ENCODE results near the gene TIAL1.
"Not testable (repeated sequence)": the region's sequence is repeated elsewhere in the genome, so short reads cannot be mapped to it uniquely, and the experiment has no call there.

The TIAL1 gene

DNA sequence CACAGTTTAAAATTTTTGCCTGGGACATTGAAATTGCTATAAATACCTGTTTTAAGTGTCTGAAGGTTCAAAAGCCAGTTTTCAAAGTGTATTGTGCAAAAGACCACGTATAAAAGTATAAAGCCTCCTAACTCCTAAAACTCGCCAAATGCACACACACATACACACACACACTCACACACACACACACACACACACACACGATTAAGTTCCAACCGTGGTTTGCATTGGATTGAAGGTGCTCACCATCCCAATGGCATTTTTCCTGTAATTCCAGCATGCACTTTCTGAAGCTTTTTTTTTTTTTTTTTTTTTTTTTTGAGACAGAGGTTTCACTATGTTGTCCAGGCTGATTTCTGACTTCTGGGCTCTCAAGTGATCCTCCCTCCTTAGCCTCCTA lies 51.5 kb downstream of the TIAL1 start:
- no peak for DNase-seq

DNA sequence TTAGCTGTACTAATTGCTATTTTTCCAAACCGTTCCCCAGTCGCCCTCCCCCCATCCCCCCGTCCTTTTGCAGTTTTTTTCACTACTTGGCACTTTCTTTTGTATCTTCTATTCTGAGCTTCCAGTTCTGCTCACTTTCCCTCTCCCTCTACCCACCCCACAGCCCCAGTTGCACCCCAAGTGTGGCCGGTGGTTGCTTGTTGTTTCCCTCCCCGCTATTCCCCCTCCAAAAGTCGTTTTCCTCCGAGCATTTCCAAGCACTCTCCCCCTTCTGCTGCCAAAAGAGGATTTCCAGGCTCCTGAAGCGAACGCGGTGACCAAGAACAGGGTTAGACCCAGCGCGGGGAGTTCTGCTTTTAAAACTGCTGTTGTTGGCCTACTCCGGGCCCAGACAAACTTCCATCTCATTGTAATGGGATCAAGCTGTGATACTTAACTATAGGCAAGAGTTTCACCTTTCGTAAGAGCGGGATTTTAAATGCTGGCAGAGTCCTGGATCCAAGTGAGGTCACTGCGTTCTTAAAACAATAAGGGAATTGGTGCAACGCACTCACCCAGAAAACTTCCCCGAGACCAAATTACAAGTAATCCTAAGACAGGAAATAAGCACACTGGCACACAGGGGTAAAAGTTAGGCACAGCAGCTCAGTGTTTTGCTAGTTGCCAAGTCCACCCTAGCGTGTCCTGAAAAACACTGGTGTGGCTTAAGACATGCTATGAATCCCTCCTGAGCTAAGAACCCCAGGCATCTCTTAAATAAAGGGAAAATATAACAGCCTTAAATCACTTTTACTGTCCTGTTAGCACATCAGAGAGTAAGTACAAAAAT lies 52.7 kb downstream of the TIAL1 start:
- DNase-seq = no peak

DNA sequence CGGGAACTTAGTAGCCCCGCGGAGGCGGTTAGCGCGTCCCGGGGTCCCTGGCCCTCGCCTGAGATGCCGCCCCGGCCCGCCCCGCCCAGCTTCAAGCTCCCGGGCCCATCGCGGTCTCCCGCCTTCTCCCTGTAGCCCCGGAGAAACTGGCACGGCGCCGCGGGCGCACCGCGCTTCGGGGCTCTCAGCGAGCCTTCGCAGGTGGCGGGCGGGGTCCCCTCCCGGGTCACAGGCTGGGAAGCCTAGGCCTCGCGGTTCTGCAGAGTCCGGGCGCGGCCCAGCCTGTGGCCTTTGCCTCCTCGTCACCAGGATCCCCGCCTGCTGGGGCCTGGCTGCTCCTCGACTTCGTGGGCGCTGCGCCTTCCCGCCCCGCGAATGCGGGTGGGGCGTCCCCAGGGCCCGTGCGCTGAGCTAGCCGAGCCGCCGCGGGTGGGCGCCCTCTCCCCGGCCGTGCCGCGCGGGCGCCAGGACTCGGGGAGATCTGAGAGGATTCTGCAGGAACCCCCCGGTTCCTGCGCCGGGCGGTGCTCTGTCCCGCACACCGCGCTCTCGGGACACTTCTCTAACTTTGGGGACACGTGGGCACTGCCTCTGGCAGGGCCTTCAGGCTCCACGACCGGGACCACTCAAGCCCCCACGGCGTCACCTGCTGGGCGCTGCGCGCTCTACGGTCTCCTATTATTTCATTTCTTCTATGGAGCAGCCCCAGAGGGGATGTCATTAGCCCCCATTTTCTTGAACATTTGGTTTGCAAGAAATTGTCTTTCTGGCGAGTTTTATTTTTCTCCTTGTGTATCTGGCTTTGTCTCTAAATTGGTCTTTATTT lies 53.6 kb downstream of the TIAL1 start:
- DNase-seq = peak in 1 of 2 donors; percentile 12

DNA sequence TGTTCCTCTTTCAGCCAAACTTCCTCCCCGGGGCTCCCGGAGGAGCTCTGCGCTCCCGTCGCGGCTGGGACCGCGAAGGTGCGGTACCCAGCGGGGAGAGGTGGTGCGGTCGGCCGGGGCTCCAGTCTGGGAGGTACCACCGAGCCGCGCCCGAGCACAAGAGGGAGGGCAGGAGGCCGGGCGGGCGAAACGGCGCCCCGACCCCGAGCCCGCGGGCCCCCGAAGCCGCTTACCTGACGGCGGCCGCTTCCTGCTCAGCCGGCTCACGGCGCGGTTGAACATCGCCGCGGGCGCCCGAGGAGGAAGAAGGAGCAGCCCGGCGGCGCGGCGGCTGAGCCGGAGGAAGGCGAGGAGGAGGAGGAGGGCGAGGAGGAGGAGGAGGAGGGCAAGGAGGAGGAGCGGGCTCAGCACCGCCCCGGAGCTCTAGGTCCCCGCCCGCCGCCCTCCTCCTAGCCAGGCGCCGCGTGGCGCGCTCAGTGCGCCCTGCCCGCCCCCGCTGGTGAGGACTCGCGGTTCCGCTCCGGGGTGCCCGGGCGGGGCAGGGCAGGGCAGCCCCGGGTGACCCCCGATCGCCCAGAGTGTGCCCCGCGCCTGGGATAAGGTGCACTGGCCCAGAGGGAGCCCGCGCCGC lies 54.3 kb downstream of the TIAL1 start, which contains the start of gene RGS10:
RGS10 (minus strand) TSS at position 363 of the 631 bp plus-strand sequence; CDS start at position 282, 81 bp downstream.
- DNase-seq = peak in 1 of 2 donors; percentile 31

DNA sequence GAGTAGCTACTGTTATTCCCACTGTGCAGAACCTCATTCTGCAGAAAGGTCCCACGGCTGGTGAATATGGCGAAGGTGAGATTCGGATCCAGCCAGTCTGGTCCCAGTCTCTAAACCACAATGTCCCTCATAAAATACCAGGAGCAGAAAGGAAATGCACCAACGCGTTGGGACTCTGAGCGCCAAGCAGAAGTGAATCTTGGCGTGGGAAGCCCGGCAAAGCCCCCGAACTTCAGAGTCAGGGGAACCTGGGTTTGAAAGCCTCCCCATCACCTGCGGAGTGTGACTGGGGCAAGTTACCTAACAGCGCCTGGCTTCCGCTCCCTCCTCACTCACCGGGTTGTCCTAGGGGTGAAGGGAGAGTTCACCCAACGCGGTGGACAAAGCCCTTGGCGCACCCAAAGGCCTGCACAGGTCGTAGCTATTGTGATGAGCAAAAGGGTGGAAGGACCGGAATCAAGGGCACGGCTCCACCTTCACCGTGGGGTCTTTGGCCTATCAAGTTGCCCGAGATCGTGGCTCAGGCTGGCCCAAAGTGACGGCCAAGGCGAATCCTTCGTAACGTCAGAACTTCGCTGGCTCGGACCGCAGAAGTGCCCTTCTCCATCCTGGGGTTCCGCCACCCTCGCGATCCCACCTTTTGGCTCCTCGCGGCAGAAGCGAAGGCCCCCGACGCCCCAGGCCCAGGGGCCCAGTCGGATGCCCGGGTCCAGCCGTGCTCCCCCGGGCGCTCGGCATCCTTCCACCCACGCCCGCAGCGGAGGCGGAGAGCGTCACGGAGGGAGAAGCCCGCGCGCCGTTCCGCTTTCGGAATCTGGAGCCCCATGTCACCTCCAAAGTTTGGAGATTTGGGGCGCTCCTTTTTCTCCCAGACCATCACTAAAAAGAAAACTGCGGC lies 55.1 kb downstream of the TIAL1 start:
- DNase-seq = no peak

DNA sequence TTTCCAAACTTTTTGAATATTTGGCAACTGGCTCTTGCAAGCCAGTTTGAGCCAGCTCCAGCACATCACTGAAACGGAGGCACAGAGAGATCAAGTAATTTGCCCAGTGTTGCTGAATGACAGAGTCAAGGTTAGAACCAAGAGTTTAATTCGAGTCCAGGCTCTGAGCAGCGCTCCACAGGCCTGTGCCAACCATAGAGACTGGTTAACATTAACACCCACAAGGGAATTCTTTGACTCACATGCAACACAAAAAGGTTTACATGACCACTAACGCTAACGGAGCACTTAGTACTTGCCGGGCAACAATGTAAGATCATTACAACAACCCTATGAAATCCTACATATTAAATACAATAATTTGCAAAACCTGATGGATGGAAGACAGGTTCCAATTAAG lies 55.7 kb downstream of the TIAL1 start:
- no peak for DNase-seq

DNA sequence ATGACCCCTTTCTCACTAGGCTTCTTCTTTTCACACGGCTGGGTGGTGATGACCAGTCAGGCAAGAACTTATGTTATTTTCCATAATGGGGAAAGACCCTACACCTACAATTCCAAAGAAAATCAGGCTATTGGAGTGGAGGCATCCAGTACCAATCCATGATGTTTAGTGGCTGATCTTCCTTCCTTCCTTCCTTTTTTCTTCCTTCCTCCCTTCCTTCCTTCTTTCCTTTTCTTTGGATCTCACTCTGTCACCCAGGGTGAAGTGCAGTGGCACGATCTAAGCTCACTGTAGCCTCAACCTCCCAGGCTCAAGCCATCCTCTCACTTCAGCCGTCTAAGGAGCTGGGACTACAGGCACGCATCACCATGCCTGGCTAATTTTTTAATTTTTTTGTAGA lies 56.7 kb downstream of the TIAL1 start:
- DNase-seq = no peak

DNA sequence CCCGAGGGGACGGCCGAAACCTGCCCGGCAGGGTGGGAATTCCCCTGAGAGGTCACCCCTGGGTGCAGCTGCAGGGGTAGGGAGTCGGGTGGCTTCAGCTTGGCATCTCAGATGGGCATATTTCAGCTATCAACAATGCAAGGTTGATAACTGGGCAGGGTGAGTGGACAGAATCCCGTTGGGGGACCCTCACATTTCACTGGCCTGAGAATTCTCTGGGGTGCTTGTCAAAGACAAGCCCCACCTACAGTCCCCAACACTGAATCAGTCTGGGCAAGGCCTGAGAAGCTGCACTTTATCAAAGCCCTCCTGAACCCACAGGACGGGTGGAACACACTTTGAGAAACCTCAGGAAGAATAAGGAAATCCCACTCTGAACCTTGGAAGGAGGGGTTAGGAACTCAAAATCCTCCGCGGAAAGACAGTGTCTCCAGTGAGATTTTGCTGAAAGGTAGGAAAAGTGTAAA lies 57.4 kb downstream of the TIAL1 start:
- no peak for DNase-seq

DNA sequence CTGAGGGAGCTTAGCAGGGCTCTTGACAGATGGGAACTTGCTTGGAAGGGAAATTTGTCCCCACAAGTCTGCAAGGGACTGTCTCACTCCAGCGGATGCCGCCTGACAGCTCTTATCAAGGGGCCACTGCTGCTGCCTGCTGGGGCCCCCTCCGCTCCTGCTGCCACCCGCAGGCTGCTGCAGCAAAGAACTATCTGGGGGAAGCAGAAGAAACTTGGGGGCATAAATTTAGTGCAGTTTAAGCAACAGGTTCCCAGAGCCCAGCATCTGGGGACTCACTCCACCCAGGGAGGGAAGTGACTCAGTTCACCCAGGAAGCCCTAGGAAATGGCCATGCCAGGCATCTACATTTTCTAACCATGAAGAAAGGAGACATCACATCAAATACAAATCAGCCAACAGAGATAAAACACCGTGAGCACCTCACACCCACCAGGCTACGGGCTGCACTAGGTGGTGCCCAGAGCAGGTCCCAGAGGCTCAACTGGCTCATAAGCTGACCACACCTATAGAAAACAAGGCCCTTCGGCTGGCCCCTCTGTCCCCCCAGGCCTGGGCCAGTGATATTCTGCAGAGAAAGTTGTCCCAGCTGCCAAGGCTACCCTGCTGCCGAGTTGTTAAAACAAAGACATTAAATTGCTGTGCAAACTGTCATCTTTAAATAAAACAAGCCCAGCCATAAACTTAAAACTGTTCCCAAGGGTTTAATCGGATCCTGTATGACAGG lies 58.0 kb downstream of the TIAL1 start:
- no peak for DNase-seq

DNA sequence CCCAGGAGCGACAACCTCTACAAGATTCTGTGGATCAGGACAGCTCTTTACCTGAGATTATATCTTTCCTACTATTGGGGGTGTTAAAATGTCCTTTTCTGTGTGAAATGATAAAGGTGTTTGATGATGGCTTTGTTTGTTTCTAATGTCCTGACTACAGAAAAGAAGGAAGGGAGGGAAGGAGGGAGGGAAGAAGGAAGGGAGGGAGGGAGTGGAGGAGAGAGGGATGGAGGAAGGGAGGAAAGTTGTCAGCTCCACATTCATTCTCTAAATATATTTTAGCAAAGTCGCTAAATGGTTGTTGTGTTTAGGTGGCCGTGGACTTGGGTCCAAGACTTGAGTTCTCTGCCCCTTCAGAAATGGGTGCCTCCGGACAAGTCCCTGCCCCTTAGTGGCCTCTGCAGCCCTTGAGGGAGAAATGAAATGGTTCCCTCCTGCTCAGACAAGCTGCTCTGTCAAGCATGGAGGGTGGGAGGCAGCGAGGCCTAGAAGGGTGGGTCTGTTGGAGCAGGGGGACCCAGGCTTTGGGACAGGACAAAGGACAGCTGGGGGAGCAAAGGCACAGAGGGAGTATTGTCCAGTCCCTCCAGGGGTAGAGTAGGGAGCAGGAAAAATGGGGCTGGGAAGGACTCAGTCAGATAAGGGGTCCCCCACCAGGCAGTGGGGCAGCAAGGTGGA lies 58.7 kb downstream of the TIAL1 start:
- no peak for DNase-seq

DNA sequence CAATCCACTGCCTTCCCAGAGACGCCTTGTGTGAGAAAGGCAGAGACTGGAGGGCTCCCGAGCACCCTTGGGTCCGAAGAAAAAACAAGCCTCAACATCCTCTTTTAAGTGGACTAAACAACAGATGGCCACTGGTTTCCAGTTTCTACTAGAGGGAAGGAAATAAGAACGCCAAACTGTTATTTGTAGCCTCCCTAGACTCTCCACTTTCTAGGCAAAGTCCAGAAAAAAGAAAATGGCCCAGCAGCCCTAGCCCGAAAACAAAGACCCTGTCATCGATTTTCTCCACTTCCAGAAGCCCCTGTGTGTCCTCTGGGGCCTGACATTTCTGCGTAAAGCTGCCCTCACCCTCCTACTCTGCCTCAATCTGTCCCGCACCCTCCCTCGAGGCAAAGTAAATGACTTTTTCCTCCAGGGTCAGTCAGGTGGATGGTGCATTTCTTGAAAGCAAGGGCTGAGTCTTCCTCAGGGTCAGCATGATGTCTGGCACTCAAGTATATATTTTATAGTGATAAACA lies 60.2 kb downstream of the TIAL1 start:
- no peak for DNase-seq

DNA sequence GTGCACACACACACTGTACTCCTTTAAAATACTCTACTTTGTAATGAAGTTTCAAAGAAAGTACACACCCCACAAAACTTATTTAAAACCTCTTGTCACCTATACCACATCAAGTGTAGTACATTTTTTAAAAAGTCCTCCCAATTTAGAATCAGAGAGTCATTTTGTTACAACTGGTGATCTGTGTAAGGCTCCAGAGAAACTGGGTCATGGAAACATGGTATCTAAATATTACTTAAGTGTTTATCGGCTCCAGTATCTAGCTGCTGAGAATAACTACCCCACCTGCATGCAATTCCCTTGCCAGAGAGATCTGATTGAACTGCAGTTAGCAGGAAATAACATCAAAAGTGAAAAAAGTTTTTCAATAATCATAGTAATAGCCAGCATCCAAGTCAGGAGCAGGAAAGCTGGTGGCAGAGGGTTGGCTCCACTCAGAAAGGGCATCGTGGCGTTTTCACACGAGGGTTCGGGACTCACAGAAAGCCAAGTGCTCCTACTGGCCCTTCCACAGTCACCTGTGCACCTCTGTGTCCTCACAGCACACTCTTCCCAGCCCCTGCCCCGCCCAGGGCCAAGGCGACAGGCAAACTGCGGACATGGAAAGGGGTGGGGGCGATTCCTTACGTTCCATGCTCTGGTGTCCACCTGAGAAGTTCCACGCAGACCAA lies 60.8 kb downstream of the TIAL1 start:
- DNase-seq = no peak

DNA sequence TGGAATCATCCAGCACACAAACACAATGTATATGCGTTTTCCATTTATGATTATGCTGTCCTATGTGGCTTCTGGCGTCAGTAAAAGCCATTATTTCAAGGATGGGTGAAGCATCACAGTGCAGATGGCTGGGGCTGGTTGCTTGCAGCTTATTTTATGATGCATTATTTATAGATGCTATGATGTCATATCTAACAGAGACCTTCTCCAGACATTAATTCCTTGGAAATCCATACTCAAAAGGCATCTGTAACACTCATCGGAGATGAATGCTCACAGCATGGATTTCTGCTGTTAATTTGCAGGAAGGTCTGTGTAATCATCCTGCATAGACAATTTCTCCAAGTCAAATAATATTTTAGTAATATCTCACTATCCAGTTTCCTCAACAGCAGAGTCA lies 61.5 kb downstream of the TIAL1 start:
- DNase-seq = no peak

DNA sequence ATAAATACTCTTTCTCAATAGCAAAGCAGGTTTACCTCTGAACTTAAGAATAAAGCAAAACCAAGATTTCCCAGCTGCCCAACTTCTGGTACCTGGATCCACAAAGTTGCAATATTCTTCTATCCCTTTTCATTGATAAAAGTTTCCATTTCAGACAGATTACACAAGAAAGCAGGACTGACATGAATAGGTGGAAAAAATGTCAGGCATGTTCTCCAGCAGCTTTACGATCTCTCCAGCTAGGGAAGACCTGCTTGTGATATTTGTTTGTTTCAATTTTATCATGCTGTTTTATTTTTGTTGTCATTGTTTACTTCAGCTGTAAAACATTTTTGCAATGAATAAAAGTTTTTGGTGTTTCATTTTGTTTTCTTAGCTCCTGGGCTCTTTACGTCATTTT lies 63.3 kb downstream of the TIAL1 start:
- no peak for DNase-seq

DNA sequence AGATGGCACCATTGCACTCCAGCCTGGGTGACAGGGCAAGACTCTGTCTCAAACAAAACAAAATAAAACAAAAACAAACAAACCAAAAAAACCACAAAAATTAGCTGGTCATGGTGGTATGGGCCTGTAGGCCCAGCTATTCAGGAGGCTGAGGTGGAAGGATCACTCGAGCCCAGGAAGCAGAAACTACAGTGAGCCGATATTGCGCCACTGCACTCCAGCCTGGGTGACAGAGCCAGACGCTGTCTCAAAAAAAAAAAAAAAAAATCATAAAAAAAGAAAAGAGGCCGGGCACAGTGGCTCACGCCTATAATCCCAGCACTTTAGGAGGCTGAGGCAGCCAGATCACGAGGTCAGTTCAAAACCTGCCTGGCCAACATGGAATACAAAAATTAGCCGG lies 64.0 kb downstream of the TIAL1 start:
- DNase-seq = not testable (repeated sequence)

DNA sequence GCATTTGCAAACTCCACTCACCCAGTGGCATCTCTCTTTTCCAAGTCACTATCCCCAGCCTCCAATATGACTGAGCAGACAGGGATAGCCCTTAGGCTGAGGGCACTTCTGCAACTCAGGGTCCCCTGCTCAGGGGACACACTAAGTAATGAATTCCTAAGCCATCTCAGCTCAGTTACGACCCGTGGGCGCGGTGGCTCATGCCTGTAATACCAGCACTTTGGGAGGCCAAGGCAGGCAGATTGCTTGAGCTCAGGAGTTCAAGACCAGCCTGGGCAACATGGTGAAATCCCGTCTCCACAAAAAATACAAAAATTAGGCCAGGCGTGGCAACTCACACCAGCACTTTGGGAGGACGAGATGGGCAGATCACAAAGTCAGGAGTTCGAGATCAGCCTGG lies 64.5 kb downstream of the TIAL1 start:
- DNase-seq = not testable (repeated sequence)

DNA sequence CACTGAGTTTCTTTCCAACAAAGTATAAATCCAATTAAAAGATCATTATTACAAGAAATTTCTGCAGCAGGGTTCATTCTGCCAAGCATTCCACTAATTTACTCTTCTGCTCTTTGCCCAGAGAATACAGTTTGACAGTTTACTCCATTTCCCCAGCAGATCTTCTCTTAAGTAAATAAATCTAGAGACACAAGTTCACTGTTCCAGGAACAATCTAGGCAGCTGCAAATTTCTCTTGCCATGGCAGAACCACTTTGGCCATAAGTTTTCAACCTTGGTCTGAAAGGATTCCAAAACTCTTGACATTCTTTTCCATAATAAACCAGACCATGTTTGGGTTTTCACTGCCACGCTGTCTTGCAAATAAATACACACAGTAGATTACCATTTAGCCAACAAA lies 65.7 kb downstream of the TIAL1 start:
- DNase-seq = no peak

DNA sequence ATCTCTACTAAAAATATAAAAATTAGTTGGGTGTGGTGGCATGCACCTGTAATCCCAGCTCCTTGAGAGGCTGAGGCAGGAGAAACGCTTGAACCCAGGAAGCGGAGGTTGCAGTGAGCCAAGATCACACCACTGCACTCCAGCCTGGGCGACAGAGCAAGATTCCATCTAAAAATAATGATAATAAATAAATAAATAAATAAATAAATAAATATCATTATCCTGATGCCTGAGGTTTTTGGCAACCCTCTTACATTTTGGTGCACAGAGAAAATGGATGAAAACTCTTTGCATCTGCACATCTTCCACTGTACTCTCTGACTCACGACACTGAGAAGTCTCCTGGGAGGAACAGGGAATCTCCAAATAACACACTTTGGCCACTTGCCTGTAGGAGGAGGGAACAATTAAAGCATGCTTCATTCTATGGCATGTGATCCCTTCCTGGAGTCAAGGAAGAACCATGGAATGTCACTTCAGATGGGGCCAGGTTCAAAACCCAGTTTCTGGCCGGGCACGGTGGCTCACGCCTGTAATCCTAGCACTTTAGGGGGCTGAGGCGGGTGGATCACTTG lies 68.0 kb downstream of the TIAL1 start:
- DNase-seq = not testable (repeated sequence)

Measured in hippocampal formation (tissue), 2 donors.